GM12878 (cell line): ENCODE measurements around the gene SRPK2. TPM values are rescaled to one million over a fixed set of nuclear protein-coding genes. Genes with fewer than 3 reads are reported as not detected.
A peak's percentile ranks its signal among the peaks of the same experiment; 100 is the strongest.

Source experiments
- ATAC-seq: fragments of 200-7000 bp; cut with Tn5 transposase; 3 replicates; pipeline ENCODE4 v1.9.1; 2020; ENCODE audit warnings: mild to moderate bottlenecking, moderate library complexity
- BruUV-seq: library from RNA; stranded (reverse); fragments of 400-500 nt; replicated peaks from 2 replicates; lab custom pipeline; 2021; lab: Mats Ljungman, UMichigan
- CTCF ChIA-PET: fragments of 300-600 bp; sonication (Branson Sonifier 250); formaldehyde crosslinking; extraction: SDS; loops from one replicate; lab custom pipeline; 2021; ENCODE audit warnings: inconsistent platforms; lab: Yijun Ruan, JAX
- POLR2A ChIA-PET: fragments of 350-600 bp; formaldehyde crosslinking; extraction: SDS; loops from one replicate; lab custom pipeline; 2021; ENCODE audit warnings: inconsistent platforms; lab: Charles Lee
- RAD21 ChIA-PET: fragments of 300-600 bp; sonication (Branson Sonifier 250); formaldehyde crosslinking; loops from one replicate; lab custom pipeline; 2023; ENCODE audit warnings: antibody characterized with exemption; ENCODE audit not compliant: unreplicated experiment; lab: Charles Lee
- SMC1A ChIA-PET: fragments of 300-600 bp; sonication (Branson Sonifier 250); formaldehyde crosslinking; loops from one replicate; lab custom pipeline; 2023; ENCODE audit not compliant: unreplicated experiment, uncharacterized antibody; lab: Charles Lee
- DNase-seq: peaks from one replicate; pipeline ENCODE4 v3.0.0-alpha.2; 2011; ENCODE audit warnings: low read depth, low spot score
- FAIRE-seq: peaks from 3 replicates; lab custom pipeline; 2011; peaks lifted over from hg19 to GRCh38; lab: Jason Lieb, UNC
- H2AFZ ChIP-seq: 2 replicates; pipeline ENCODE4 v1.6.0; 2011; ENCODE audit warnings: low read depth, low read length, control low read depth; ENCODE audit not compliant: control insufficient read depth
- H3K27ac ChIP-seq: 2 replicates; pipeline ENCODE4 v1.5.1; 2011; ENCODE audit warnings: control low read depth; ENCODE audit not compliant: control insufficient read depth, insufficient read depth
- H3K27me3 ChIP-seq, 2 experiments: replicated peaks in 1 of 2; 2 replicates each; pipeline versions ENCODE4 v1.6.0 to v1.6.1; 2011; ENCODE audit warnings: low read length in 1 of 2; ENCODE audit not compliant: control insufficient read depth in 2 of 2, insufficient read depth in 2 of 2
- H3K36me3 ChIP-seq, 2 experiments: 2 replicates each; pipeline ENCODE4 v1.5.1; 2011; ENCODE audit warnings: low read length in 1 of 2; ENCODE audit not compliant: control insufficient read depth in 2 of 2, insufficient read depth in 2 of 2
- H3K4me1 ChIP-seq: 2 replicates; pipeline ENCODE4 v1.6.1; 2011; ENCODE audit warnings: mild to moderate bottlenecking, low read length, moderate library complexity, mixed read lengths; ENCODE audit not compliant: control insufficient read depth, insufficient read depth
- H3K4me2 ChIP-seq: 2 replicates; pipeline ENCODE4 v1.6.0; 2011; ENCODE audit warnings: control low read depth; ENCODE audit not compliant: control insufficient read depth, insufficient read depth
- H3K4me3 ChIP-seq: fragments of 200-600 bp; sonication (generic); 2 replicates; pipeline ENCODE4 v1.5.1; 2016
- H3K79me2 ChIP-seq: 2 replicates; pipeline ENCODE4 v1.6.0; 2011; ENCODE audit warnings: low read length; ENCODE audit not compliant: control insufficient read depth, insufficient read depth
- H3K9ac ChIP-seq: 2 replicates; pipeline ENCODE4 v1.8.0; 2011; ENCODE audit warnings: low read length, control low read depth, mixed read lengths; ENCODE audit not compliant: control insufficient read depth, insufficient read depth
- H3K9me3 ChIP-seq: replicated peaks from 3 replicates; pipeline ENCODE4 v1.5.1; 2011; ENCODE audit warnings: mild to moderate bottlenecking, low read length; ENCODE audit not compliant: control insufficient read depth, insufficient read depth
- H4K20me1 ChIP-seq: 2 replicates; pipeline ENCODE4 v1.6.0; 2011; ENCODE audit not compliant: control insufficient read depth, insufficient read depth
- CREB1 ChIP-seq: IDR thresholded peaks from 2 replicates; pipeline ENCODE4 v1.6.1; 2012; ENCODE audit warnings: low read depth, mild to moderate bottlenecking, inconsistent platforms
- EED ChIP-seq: sonication (generic); IDR thresholded peaks from 2 replicates; pipeline ENCODE4 v1.6.1; 2016; ENCODE audit warnings: antibody characterized with exemption, low read depth
- ETV6 ChIP-seq, 2 experiments: fragments of 450-650 bp in 1 of 2; IDR thresholded peaks in 1 of 2; conservative IDR thresholded peaks in 1 of 2; 2 replicates each; pipeline ENCODE4 v1.6.1; 2014; ENCODE audit warnings: antibody characterized with exemption in 1 of 2, borderline replicate concordance in 1 of 2, low read depth in 1 of 2, mild to moderate bottlenecking in 1 of 2, moderate library complexity in 1 of 2
- HCFC1 ChIP-seq: fragments of 150-350 bp; IDR thresholded peaks from 2 replicates; pipeline ENCODE4 v1.6.1; 2014; ENCODE audit warnings: low read length
- HDGF ChIP-seq: fragments of 450-650 bp; IDR thresholded peaks from 2 replicates; pipeline ENCODE4 v1.6.1; 2016; ENCODE audit warnings: antibody characterized with exemption
- IRF4 ChIP-seq: IDR thresholded peaks from 2 replicates; pipeline ENCODE4 v1.6.1; 2011; ENCODE audit warnings: low read depth, low read length
- KLF5 ChIP-seq: fragments of 450-650 bp; IDR thresholded peaks from 2 replicates; pipeline ENCODE4 v1.6.1; 2014; ENCODE audit warnings: mild to moderate bottlenecking; ENCODE audit not compliant: partially characterized antibody
- NRF1 ChIP-seq: conservative IDR thresholded peaks from 2 replicates; pipeline ENCODE4 v1.6.1; 2011; ENCODE audit warnings: mild to moderate bottlenecking, low read depth, low read length, improper control_type of control experiment
- SUPT20H ChIP-seq: IDR thresholded peaks from 2 replicates; pipeline ENCODE4 v1.6.1; 2011; ENCODE audit warnings: low read depth, mild to moderate bottlenecking, low read length, moderate library complexity, borderline replicate concordance; ENCODE audit not compliant: control insufficient read depth
- TBL1XR1 ChIP-seq: IDR thresholded peaks from 2 replicates; pipeline ENCODE4 v1.6.1; 2012; ENCODE audit warnings: low read depth, low read length, improper control_type of control experiment
- TCF3 ChIP-seq: IDR thresholded peaks from 2 replicates; pipeline ENCODE4 v1.6.1; 2012; ENCODE audit warnings: low read depth, mild to moderate bottlenecking, low read length, borderline replicate concordance; ENCODE audit not compliant: insufficient read depth
- YBX1 ChIP-seq: fragments of 450-650 bp; IDR thresholded peaks from 2 replicates; pipeline ENCODE4 v1.6.1; 2016; ENCODE audit warnings: antibody characterized with exemption
- WGBS: methylation state at CpG from one replicate; pipeline ENCODE4 v1.1.6; 2016; ENCODE audit warnings: low lambda C conversion rate; ENCODE audit not compliant: insufficient replicate concordance, insufficient coverage; ENCODE audit errors: missing lambda C conversion rate; 5-methylcytosine and 5-hydroxymethylcytosine counted together
- in situ Hi-C: fragments of 300-500 bp; cut with MboI; formaldehyde crosslinking; loops from 9 replicates; pipeline ENCODE4 v1.14.3; 2018; ENCODE audit warnings: mixed read lengths
- intact Hi-C: fragments of 100-400 bp; cut with micrococcal nuclease; formaldehyde crosslinking; loops from one replicate; pipeline ENCODE4 v1.14.2; 2022; ENCODE audit not compliant: unreplicated experiment
- polyA plus RNA-seq, 11 experiments: library from polyadenylated mRNA; depleted of rRNA in 4 of 11; unstranded in 6 of 11; stranded (reverse) in 5 of 11; fragments of >200 nt; fragmentation: Nextera tagmentation in 4 of 11; fragmentation: Illumina TruSeq in 1 of 11; extraction: Ambion mirVana in 4 of 11; extraction: Trizol in 1 of 11; gene quantifications; 1 replicate in 1 of 11; 2 replicates in 10 of 11; pipeline versions ENCODE4 v1.2.1 to v1.2.3, GENCODE V29; 2011 to 2016; ENCODE audit warnings: inconsistent platforms in 2 of 11, missing spikeins in 2 of 11, low read depth in 1 of 11
- total RNA-seq, 4 experiments: library from RNA; depleted of rRNA in 3 of 4; stranded (reverse); fragments of >200 nt in 3 of 4; fragmentation: Illumina TruSeq in 1 of 4; extraction: Trizol in 1 of 4; gene quantifications; 2 replicates each; pipeline versions ENCODE4 v1.2.1 to v1.2.3, GENCODE V29; 2013 to 2021
- TF ChIP-seq, protein P1 (sequence below): fragments of 450-650 bp; IDR thresholded peaks from 2 replicates; pipeline ENCODE4 v1.6.1; 2017; ENCODE audit warnings: mild to moderate bottlenecking, moderate library complexity

The SRPK2 gene
- total and polyA plus RNA-seq, 10 of the 15 experiments (the other 5 are each of a cell fraction or from before 2014, with no cell fraction given) = 13.2 to 32.8 (median 24.5) TPM

DNA sequence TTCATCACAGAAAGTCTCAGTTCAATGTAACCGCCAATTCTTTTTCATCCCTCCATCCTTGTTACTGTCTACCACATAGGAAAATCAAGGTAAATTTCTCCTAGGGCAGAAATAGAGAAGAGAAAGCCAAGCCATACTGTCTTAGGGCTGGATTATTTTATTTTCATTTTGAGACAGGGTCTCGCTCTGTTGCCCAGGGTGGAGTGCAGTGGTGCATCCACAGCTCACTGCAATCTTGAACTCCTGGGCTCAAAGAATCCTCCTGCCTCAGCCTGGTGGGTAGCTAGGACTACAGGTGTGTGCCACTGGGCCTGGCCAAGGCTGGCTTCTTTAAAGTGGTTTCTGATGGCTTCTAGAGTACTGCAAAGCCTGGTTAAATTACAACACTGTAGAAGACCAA lies 181.7 kb downstream of the SRPK2 start:
- SMC1A ChIA-PET = interaction anchor here (0.7 to 1.1 kb wide), 3 partner anchors 14 to 20 kb away, joined by 3 to 4 read pairs (median 3); no protein-coding TSS in a partner anchor
- Histone ChIP-seq H4K20me1 (no peaks in the 10 kb centered on the region), H3K4me2 (no peak overlapping the region)
- 50% methylated on average over 2 of the region's 2 CpGs for WGBS
- intact Hi-C loops = no loop called here
- TF ChIP-seq, protein P1, sequence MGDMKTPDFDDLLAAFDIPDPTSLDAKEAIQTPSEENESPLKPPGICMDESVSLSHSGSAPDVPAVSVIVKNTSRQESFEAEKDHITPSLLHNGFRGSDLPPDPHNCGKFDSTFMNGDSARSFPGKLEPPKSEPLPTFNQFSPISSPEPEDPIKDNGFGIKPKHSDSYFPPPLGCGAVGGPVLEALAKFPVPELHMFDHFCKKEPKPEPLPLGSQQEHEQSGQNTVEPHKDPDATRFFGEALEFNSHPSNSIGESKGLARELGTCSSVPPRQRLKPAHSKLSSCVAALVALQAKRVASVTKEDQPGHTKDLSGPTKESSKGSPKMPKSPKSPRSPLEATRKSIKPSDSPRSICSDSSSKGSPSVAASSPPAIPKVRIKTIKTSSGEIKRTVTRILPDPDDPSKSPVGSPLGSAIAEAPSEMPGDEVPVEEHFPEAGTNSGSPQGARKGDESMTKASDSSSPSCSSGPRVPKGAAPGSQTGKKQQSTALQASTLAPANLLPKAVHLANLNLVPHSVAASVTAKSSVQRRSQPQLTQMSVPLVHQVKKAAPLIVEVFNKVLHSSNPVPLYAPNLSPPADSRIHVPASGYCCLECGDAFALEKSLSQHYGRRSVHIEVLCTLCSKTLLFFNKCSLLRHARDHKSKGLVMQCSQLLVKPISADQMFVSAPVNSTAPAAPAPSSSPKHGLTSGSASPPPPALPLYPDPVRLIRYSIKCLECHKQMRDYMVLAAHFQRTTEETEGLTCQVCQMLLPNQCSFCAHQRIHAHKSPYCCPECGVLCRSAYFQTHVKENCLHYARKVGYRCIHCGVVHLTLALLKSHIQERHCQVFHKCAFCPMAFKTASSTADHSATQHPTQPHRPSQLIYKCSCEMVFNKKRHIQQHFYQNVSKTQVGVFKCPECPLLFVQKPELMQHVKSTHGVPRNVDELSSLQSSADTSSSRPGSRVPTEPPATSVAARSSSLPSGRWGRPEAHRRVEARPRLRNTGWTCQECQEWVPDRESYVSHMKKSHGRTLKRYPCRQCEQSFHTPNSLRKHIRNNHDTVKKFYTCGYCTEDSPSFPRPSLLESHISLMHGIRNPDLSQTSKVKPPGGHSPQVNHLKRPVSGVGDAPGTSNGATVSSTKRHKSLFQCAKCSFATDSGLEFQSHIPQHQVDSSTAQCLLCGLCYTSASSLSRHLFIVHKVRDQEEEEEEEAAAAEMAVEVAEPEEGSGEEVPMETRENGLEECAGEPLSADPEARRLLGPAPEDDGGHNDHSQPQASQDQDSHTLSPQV = no peak
- TF ChIP-seq HCFC1 = no peak
- TF ChIP-seq KLF5 = no peak
- TF ChIP-seq NRF1 = no peak
- no peak for TF ChIP-seq HDGF
- TF ChIP-seq YBX1 = no peak
- TF ChIP-seq EED = no peak
- TF ChIP-seq SUPT20H = no peak
- no peak for TF ChIP-seq TBL1XR1
- no peak for TF ChIP-seq TCF3
- TF ChIP-seq IRF4 = no peak
- no peak for TF ChIP-seq CREB1
- TF ChIP-seq ETV6 (conservative IDR thresholded peaks at IDR 0.05 in 1 of 2, IDR thresholded peaks at IDR 0.05 in 1 of 2; ENCODE audit: borderline replicate concordance in 1 of 2, low read depth in 1 of 2) = no peak
- TF ChIP-seq, all 136 proteins: peak for 0
- ChIA-PET POLR2A (interaction anchor here (0.8 kb wide), 1 partner anchor 13 kb away, joined by 3 read pairs; no protein-coding TSS in a partner anchor), CTCF (interaction anchor here (1.4 kb wide), 1 partner anchor 17 kb away, joined by 3 read pairs; no protein-coding TSS in a partner anchor), RAD21 (no interaction called here)
- FAIRE-seq (no peak), ATAC-seq (peak; percentile 37), DNase-seq (no peak)
- no TSS peak for BruUV-seq
- 0 out of 4 replicates have a peak, but pooled peaks cover 1 to 4% of the 10 kb centered on the region in 2 experiments for H3K36me3 ChIP-seq
- no peak overlapping the region for H3K4me3 ChIP-seq
- H3K9ac ChIP-seq = no peak overlapping the region
- in situ Hi-C loops = no loop called here
- H3K27me3 ChIP-seq = no peaks in the 10 kb centered on the region
- peaks cover 10% of the 10 kb centered on the region for H3K79me2 ChIP-seq
- no peak overlapping the region for H3K27ac ChIP-seq
- H2AFZ ChIP-seq = no peak overlapping the region
- peaks cover 22% of the 10 kb centered on the region for H3K4me1 ChIP-seq
- H3K9me3 ChIP-seq = no peaks in the 10 kb centered on the region
